ENCODE measurements around the gene FANCC. TPM values are rescaled to one million over a fixed set of nuclear protein-coding genes. Genes with fewer than 3 reads are reported as not detected.

FANCC gene
- total and polyA plus RNA-seq, 2 experiments from 2014 or later: 11.9 to 14.0 TPM

GRCh38 chr9:95049761-95050160, 267.7 kb downstream of the FANCC start:
- H3K4me3 ChIP-seq: peak overlapping the region; percentile 33
- DNase-seq (ENCODE audit: low read depth in 1 of 2, low spot score in 1 of 2): peak in 1 of 2 donors; percentile 22
- peaks cover 34% of the 10 kb centered on the region for H3K4me1 ChIP-seq (ENCODE audit: low read depth)
- H3K36me3 ChIP-seq: no peaks in the 10 kb centered on the region
- no peak for TF ChIP-seq CTCF (IDR thresholded peaks at IDR 0.05; ENCODE audit: low read depth, low read length)
- H3K9me3 ChIP-seq (ENCODE audit: low read depth): no peaks in the 10 kb centered on the region
- no peak overlapping the region for H3K27ac ChIP-seq
- no peaks in the 10 kb centered on the region for H3K27me3 ChIP-seq

Other genes with a start within 250 kb of the FANCC start
- gene PTCH1, start 199.3 kb upstream of the FANCC start, total RNA-seq: 8.3 and 13.9 TPM in 2 replicates
- gene PTCH1, start 199.3 kb upstream of the FANCC start, polyA plus RNA-seq: 7.3 and 9.6 TPM in 2 replicates